ENCODE data around the gene RAB6B. TPM values are rescaled to one million over a fixed set of nuclear protein-coding genes. Genes with fewer than 3 reads are reported as not detected.

Gene RAB6B
- total RNA-seq, 4 donors from 2014 or later = 6.2 to 11.9 (median 10.5) TPM

- no peaks in the 10 kb centered on the region for H3K27me3 ChIP-seq
- WGBS = 90% methylated on average over 12 of the region's 12 CpGs
- TF ChIP-seq POLR2AphosphoS5 (IDR thresholded peaks at IDR 0.05) (no peak), EP300 (IDR thresholded peaks at IDR 0.05) (no peak), POLR2A (IDR thresholded peaks at IDR 0.05; ENCODE audit: low read depth) (no peak)
- TF ChIP-seq, protein P1, sequence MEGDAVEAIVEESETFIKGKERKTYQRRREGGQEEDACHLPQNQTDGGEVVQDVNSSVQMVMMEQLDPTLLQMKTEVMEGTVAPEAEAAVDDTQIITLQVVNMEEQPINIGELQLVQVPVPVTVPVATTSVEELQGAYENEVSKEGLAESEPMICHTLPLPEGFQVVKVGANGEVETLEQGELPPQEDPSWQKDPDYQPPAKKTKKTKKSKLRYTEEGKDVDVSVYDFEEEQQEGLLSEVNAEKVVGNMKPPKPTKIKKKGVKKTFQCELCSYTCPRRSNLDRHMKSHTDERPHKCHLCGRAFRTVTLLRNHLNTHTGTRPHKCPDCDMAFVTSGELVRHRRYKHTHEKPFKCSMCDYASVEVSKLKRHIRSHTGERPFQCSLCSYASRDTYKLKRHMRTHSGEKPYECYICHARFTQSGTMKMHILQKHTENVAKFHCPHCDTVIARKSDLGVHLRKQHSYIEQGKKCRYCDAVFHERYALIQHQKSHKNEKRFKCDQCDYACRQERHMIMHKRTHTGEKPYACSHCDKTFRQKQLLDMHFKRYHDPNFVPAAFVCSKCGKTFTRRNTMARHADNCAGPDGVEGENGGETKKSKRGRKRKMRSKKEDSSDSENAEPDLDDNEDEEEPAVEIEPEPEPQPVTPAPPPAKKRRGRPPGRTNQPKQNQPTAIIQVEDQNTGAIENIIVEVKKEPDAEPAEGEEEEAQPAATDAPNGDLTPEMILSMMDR (IDR thresholded peaks at IDR 0.05) = no peak
- DNase-seq (ENCODE audit: extremely low spot score) = peak; percentile 88
- no peaks in the 10 kb centered on the region for H3K9me3 ChIP-seq
- intact Hi-C loops (cut with DNase I) = no loop called here
- H3K4me1 ChIP-seq = peaks cover 0 to 9% (median 8%) of the 10 kb centered on the region in 4 donors
- H3K4me3 ChIP-seq = no peak overlapping the region
- H3K36me3 ChIP-seq = peaks cover 13 to 48% (median 31%) of the 10 kb centered on the region in 4 donors
- H3K27ac ChIP-seq (replicated peaks in 1 of 4) = no peak overlapping the region
Observed at GRCh38 chr3:133825969-133826727, 69.5 kb downstream of the RAB6B start.

DNA sequence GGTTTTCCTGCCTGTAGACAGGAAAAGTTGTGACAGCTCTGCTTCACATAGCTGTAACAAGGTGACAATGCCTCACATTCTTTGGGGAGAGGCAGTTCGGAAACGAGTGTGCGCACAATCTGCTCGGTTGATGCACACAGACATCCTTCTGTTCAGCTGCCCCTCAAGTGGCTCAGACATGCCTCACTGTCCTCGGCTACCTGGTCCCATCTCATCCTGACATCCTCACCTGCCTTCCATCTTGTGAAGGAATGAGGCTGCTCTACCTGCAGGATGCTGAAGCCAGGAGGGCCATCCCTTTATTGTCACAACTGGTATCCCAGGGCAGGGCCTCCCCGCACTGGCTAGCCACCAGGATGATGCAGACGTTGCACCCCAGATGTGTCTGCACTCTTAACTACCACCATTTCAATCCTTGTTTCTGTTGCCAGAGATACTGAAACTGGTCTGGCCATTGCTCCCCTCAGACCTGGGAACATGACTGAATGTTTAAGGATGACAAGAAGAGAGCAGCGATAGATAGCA lies 70.7 kb downstream of the RAB6B start:
- Histone ChIP-seq H3K4me3 (no peak overlapping the region), H3K4me1 (peaks cover 0 to 10% (median 9%) of the 10 kb centered on the region in 4 donors), H3K27ac (replicated peaks in 1 of 4) (no peak overlapping the region), H3K36me3 (peaks cover 18 to 60% (median 41%) of the 10 kb centered on the region in 4 donors), H3K9me3 (no peaks in the 10 kb centered on the region), H3K27me3 (no peaks in the 10 kb centered on the region)
- DNase-seq (ENCODE audit: extremely low spot score) = peak; percentile 87
- intact Hi-C loops (cut with DNase I) = no loop called here
- TF ChIP-seq, protein P1 (IDR thresholded peaks at IDR 0.05) = no peak
- TF ChIP-seq POLR2A (IDR thresholded peaks at IDR 0.05; ENCODE audit: low read depth) = no peak
- no peak for TF ChIP-seq EP300 (IDR thresholded peaks at IDR 0.05)
- no peak for TF ChIP-seq POLR2AphosphoS5 (IDR thresholded peaks at IDR 0.05)
- WGBS = 91% methylated on average over 8 of the region's 8 CpGs

DNA sequence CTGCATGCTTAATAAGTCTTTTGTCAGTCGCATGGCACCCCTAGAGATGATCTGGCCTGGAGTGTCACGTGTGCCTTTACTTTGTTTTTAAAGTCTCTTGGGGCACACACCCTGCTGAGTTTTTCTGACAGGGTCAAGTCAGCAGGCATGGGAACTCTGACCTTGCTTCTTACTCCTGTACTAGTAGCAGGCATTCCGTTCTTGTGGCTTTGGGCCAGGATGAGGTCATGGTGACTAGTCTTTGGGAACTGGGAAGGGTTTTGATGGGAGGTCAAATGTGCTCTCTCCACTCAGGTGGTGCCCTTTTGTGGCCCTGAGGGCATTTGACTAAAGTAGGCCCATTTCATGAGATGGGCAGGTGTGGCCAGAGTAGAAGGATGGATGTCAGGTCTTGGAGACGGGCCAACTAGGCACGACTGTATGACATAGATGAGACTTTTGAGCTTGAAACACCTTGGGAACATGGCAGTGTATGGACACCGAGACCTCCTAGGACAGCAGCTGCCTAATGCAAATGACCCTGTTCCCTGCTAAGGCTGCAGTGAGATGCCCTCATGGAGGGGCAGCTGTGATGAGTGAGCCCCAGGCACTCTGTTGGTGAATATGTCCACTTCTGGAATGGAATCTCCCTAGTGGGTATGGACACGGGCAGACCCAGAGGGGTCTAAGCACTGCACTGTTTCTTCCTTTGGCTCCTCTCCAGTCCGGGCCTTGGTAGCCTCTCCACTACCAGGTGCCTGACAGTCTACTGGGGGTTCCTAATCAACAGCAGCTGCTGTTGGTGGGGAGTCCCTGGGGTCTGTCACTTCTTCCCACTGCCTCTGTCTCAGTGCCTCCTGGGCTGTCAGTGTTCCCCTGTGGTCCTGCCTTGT lies 73.7 kb downstream of the RAB6B start:
- TF ChIP-seq, protein P1 (IDR thresholded peaks at IDR 0.05) = peak in 1 of 3 experiments; percentile 27
- no peak for TF ChIP-seq POLR2A (IDR thresholded peaks at IDR 0.05; ENCODE audit: low read depth)
- H3K27ac ChIP-seq (replicated peaks in 1 of 4) = no peak overlapping the region
- H3K27me3 ChIP-seq = no peaks in the 10 kb centered on the region
- DNase-seq (ENCODE audit: extremely low spot score) = peak; percentile 93
- H3K9me3 ChIP-seq = no peaks in the 10 kb centered on the region
- H3K4me1 ChIP-seq = peaks cover 0 to 10% (median 7%) of the 10 kb centered on the region in 4 donors
- 81% methylated on average over 8 of the region's 8 CpGs for WGBS
- peaks cover 28 to 83% (median 60%) of the 10 kb centered on the region in 4 donors for H3K36me3 ChIP-seq
- intact Hi-C loops (cut with DNase I) = no loop called here
- H3K4me3 ChIP-seq = no peak overlapping the region

DNA sequence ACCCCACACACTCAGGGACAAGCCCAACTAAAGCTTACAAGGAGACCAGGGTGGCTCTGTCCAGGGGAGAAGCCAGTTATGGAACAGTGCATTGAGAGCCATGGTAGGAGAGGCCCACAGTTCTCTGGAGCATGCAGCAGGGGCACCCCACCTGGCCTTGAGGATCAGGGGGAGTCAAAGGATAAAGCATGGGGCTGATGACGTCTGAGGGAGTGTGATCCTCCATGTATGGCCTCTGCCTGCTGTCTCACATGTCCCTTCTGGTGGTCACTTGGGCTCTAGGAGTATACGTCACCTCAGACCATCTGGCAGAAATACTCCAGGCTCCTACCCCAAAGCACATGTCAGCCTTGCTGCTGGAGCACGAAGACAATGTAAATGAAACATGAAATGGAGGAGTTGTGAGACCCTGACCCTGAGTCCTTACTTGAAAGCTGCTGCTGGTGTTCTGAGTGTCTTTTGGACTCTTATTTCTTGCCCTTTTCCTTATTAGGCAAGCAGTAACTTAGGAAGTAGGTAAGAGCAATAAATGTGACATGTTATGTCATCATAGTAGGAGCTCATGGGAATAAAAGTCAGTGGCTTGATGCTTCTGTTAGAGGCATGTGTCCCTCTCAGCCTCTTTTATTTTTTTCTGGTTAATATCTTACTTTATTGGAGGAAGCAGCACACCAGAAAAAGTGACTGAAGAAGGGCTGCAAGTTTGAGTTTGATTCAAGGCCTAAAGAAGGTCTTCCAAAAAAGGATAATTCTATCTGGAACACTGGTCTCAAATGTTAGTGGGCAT lies 74.6 kb downstream of the RAB6B start:
- intact Hi-C loops (cut with DNase I) = no loop called here
- WGBS = 86% methylated on average over 3 of the region's 3 CpGs
- DNase-seq (ENCODE audit: extremely low spot score) = peak; percentile 81
- H3K4me1 ChIP-seq = peaks cover 0 to 10% (median 7%) of the 10 kb centered on the region in 4 donors
- no peaks in the 10 kb centered on the region for H3K27me3 ChIP-seq
- H3K4me3 ChIP-seq = no peak overlapping the region
- H3K27ac ChIP-seq (replicated peaks in 1 of 4) = no peak overlapping the region
- no peaks in the 10 kb centered on the region for H3K9me3 ChIP-seq
- TF ChIP-seq, protein P1 (IDR thresholded peaks at IDR 0.05) = no peak
- no peak for TF ChIP-seq POLR2AphosphoS5 (IDR thresholded peaks at IDR 0.05)
- TF ChIP-seq EP300 (IDR thresholded peaks at IDR 0.05) = no peak
- TF ChIP-seq POLR2A (IDR thresholded peaks at IDR 0.05; ENCODE audit: low read depth) = no peak
- peaks cover 32 to 93% (median 66%) of the 10 kb centered on the region in 4 donors for H3K36me3 ChIP-seq
